Measurements from ENCODE around the gene ZNF254.
A peak's percentile ranks its signal among the peaks of the same experiment; 100 is the strongest.
"Not testable (repeated sequence)": the region's sequence is repeated elsewhere in the genome, so short reads cannot be mapped to it uniquely, and the experiment has no call there.

The ZNF254 gene

GRCh38 chr19:24073807-24074206 lies 13.2 kb upstream of the ZNF254 start:
- DNase-seq = no peak

GRCh38 chr19:24074720-24075454 lies 12.1 kb upstream of the ZNF254 start:
- no peak for DNase-seq

DNA sequence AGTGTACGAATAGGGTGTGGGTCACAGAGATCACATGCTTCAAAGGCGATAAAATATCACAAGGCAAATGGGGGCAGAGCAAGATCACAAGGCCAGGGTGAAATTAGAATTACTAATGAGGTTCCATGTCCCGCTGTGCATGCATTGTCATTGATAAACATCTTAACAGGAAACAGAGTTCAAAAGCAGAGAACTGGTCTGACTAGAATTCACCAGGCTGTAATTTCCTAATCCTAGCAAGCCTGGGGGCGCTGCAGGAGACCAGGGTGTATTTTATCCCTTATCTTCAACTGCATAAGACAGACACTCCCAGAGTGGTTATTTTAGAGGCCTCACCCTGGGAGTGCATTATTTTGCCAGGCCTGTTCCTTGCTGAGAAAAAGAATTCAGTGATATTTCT lies 11.5 kb upstream of the ZNF254 start:
- not testable (repeated sequence) for DNase-seq

DNA sequence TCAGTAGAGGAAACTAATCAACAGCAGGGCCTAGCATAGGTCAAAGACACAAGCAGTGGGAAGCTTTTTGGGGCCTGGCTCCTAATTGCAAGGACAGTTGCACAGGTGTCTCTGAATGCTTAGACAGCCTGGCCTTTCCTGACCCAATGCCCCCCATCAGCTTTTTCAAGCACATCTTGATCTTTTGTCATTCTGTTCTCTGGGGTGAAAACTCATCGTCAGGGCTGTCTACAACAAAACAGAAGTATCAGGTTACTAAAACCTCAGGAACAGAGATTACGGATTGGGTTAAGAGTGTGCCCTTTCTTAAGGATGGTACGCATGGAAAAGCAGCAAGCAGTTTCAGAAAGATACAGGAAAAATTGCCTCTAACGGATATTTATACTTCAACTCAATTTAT lies 8.3 kb upstream of the ZNF254 start:
- no peak for DNase-seq

GRCh38 chr19:24081056-24081455 lies 5.9 kb upstream of the ZNF254 start:
- DNase-seq = no peak

DNA sequence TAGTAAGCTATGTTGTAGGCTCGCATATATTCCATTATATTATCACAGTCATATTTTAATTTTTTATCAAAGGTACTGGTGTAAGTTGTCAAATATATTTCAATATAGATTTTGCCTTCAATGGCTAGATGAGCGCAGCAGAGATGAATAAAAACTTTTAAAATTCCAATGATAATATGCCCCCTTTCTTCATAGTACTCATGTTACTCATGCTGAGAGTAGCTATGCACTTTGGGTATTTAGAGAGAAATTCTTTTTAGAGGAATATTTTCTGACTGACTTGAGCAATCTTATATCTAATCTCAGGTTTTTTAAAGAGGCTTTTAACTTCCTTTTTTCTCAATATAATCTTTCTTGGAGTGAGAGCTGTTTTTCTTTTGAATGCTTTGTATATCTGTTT lies 11.4 kb downstream of the ZNF254 start:
- no peak for DNase-seq

- DNase-seq = no peak
These were observed 12.8 kb downstream of the ZNF254 start for GRCh38 chr19:24099829-24100228.

- DNase-seq = not testable (repeated sequence)
These were observed 13.6 kb downstream of the ZNF254 start for GRCh38 chr19:24100597-24100996.

GRCh38 chr19:24101459-24102115 lies 14.6 kb downstream of the ZNF254 start:
- DNase-seq = no peak

DNA sequence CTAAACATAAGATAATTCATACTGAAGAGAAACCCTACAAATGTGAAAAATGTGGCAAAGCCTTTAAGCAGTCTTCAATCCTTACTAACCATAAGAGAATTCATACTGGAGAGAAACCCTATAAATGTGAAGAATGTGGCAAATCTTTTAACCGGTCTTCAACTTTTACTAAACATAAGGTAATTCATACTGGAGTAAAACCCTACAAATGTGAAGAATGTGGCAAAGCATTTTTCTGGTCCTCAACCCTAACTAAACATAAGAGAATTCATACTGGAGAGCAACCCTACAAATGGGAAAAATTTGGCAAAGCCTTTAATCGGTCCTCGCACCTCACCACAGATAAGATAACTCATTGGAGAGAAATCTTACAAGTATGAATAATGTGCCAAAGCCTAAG lies 40.6 kb downstream of the ZNF254 start:
- DNase-seq = no peak

- no peak for DNase-seq
These were observed 53.1 kb downstream of the ZNF254 start for GRCh38 chr19:24140099-24140498.

DNA sequence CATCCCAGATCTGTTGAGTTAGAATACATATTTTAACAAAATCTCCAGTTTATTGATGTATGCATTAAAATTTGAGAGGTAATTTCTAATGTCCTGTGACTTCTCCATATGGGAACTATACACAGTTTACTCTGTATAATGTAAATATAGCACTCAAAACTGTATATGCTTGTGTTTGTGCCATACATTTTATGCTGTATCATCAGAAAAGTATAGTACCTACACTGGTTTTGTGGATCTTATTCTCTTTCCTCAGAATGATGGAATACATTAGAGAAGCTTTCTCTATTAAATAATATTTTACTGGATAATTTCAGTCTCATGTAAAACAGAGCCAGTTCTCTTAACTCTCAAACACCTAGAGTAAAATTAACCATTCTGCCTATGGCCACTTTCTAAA lies 53.6 kb downstream of the ZNF254 start:
- no peak for DNase-seq

GRCh38 chr19:24141612-24142011 lies 54.6 kb downstream of the ZNF254 start:
- DNase-seq = no peak

- DNase-seq = no peak
These were observed 55.8 kb downstream of the ZNF254 start for GRCh38 chr19:24142771-24143170.

- DNase-seq = peak; percentile 0
These were observed 72.7 kb downstream of the ZNF254 start for GRCh38 chr19:24159707-24160106.

DNA sequence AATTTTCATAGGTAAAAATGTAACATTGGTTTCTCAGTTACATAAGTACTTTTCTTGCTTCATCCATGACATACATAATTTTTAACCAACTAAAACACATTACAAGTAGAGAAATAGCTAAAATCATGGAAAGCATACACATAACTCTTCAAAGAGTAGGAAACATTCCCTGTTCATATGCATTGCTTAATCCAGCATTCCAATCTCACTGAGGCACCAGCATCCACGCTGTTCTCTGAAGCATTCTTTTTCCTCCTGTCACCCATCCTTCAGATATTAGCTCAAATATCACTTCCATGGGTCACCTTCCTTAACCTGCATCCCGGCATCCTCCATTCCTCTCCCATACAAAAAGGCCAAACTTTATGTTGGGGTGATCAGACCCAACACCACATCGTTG lies 79.1 kb downstream of the ZNF254 start:
- DNase-seq = no peak

GRCh38 chr19:24173882-24174281 lies 86.9 kb downstream of the ZNF254 start:
- no peak for DNase-seq

GRCh38 chr19:24177686-24178085 lies 90.7 kb downstream of the ZNF254 start:
- no peak for DNase-seq

DNA sequence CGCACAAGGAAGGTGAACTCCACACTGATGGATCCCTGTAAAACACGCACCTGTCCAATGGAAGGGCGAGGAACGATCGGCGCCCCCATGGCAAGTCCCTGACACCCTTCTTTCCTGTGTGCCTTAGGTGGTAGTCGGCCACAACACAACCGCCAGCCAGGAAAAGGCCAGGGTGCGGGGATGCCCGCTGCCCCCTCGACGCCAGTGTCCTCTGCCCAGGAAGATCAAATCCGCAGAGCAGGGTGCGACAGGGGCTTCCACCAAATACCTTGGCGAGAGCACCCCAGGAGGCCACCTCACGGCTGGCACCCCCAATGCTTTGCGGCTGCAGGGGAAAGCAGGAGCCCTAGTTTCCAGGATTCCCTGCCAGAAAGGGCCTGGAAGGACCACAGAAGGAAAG lies 91.2 kb downstream of the ZNF254 start:
- no peak for DNase-seq

Data from NCI-H526 treated with DMSO at 0.1 percent for 48 hours (cell line).